NCI-H2227 (cell line): Measurements from ENCODE around the gene CCDC192.
"Not testable (repeated sequence)": the region's sequence is repeated elsewhere in the genome, so short reads cannot be mapped to it uniquely, and the experiment has no call there.

Experiments used
- DNase-seq: peaks from one replicate; lab custom pipeline; 2025; ENCODE audit not compliant: unreplicated experiment; lab: John Stamatoyannopoulos, UW

Gene CCDC192

DNA sequence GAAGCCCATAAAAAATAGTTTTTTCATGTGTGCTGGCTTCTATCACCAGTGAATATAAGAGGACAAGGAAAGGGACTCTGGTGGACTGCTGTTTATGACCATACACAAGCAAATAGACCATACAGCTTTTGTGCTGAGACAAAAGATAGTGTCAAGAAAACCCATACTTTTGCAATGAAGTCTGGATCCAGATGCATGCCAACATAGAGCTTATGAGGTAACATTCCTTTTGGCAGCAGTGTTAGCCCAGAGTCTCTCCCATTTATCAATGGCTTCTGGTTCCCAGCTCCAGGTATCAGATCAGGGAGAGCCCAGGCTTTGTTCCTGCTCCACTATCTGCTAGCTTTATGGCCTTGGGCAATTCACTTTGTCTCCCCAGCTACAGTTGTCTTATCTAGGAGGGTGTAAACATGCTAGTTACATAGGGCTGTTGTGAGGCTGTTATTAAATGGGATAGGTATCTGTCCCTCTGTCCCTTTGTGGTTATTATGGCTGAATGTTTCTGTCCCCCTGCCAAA lies 55.6 kb downstream of the CCDC192 start:
- no peak for DNase-seq

DNA sequence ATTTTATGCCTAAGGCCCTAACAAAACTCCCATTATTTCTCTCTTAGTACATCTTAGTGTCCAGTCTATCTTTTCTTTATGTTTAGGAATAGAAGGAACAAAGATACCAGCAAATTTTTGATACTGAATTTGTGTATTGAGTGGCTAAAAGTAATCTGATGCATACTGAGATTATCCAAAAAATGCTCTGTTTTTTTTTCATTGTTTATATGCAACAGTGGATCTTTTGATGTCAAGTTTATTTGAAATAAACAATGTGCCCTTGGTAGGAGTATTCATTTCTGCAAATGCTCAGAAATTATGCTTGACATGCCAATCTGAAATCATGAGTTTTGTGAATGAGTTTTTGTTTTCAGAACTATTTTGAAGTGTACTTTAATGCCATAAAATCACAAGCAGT lies 58.7 kb downstream of the CCDC192 start:
- DNase-seq = no peak

DNA sequence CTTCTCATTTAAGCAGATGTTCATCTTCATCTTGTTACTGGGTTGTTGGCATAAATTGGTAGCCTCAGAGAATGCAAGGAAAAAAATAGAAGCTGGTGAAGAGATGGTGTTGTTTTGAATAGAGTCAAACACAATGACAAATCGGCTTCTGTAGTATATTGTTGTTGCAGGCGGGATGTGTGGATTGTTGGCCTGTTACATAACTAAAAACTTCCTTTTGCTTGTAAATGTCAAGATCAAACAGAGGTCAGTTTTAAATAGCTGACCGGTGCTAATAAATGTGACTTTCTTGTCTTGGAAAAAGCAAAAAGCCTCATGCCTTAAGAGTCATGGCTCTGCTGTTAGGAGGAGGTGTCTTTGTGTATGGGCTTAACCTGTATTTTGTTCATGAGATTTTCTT lies 59.2 kb downstream of the CCDC192 start:
- no peak for DNase-seq

DNA sequence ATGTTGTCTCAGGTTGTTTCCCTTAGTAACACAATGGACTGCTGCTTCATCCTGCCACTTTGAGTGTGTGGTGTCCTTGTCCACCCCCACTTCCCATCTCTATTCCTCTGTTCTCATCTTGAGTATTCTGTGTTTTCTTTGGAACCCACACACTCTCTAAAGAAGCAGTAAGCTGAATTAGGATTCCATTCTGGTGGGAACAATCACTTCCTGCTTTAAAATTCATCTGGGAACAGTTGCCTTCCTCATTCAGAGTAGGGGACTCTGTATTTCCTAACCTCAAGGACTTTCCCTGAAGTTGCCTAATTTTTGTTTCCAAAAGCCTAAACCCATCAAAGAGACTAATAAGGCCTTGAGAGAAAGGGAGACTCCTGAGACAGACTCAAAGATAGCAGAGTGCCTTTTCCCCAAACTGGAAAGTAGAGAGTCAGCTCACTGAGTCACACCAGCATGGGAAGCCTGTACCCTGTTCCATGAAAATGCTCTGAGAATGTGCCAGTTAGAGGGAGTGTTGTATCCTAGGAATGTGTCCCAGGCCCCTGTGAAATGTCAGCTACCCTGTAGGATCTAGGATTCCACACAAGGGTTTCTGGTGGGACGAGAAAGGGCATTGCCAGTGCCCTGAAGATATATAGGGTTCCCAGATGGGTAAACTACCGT lies 63.6 kb downstream of the CCDC192 start:
- DNase-seq = no peak

DNA sequence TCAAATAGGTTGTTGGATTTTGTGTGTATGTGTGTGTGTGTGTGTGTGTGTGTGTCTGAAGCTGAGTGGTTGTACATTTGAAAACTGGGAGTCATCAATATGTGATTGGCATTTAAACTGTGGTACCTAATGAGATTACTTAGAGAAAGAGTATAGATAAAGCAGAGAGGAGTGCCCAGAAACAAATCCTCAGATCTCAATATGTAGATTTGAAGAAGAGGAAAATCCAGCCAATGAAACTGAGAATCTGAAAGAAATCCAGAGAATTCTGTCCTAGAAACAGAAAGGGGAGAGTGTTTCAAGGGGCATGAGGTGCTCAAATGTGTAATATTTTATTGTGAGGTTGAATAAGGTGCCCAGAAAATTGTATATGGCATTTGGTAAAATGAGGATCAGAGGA lies 66.2 kb downstream of the CCDC192 start:
- no peak for DNase-seq

DNA sequence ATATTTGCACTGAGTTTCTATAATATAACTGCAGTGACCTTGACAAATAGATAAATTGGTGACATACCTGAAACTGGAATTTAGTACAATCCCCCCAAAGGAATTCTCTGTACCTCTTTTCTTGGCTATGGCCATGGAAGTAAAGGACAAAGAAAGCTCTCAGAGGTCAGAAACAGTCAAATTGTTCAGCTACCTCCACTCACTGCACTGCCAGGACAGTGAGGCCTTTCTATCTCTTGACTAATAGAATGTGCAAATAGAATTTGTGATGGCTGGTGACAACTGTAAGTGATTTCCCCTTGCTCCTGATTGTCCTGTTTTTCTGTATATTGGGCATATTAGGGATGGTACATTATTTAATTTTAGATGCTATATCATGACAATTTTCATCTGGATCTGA lies 67.1 kb downstream of the CCDC192 start:
- DNase-seq = no peak

DNA sequence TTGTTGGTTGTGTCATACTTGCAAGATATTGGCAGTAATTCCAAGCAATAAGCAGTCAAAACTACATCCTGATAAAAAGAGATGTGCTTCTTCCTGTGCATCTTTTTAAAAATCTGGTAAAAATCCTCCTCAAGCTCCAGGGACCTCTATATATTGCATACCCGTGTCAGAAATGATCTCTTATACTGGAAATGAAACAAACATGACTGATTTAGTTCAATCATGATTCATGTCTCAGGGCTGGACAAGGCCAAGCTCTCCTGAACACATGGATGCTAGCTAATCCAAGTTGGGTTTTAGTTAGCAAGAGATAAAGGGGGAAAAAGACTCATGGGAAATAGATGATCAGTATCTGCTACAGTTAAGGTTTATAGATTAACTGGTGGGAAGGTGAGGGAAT lies 69.3 kb downstream of the CCDC192 start:
- no peak for DNase-seq

DNA sequence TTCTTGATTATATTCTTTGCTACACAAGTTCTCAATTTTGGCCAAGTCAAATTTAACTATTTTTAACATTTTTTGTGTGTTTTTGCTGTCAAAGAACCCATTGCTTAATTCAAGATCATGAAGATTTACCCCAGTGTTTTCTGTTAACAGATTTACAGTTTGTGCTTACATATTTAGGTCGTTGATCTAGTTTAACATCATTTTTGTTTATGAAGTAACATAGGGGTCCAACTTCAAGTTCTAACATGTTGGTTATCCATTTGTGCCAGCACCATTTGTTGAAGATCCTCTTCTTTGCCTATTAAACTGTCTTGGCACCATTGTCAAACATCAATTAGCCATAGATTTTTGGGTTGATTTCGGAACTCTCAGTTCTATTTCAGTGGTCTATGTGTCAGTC lies 71.0 kb downstream of the CCDC192 start:
- no peak for DNase-seq

DNA sequence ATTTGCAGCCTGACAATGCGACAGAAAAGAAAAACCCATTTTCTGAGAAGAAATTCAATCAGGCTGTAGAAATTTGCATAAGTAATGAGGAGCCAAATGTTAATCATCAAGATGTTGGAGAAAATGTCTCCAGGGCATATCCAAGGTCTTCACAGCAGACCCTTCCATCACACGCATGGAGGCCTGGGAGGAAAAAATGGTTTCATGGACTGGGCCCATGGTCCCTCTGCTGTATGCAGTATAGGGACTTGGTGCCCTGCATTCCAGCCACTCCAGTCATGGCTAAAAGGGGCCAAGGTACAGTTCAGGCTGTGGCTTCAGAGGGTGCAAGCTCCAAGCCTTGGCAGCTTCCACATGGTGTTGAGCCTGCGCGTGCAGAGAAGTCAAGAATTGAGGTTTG lies 73.3 kb downstream of the CCDC192 start:
- no peak for DNase-seq

DNA sequence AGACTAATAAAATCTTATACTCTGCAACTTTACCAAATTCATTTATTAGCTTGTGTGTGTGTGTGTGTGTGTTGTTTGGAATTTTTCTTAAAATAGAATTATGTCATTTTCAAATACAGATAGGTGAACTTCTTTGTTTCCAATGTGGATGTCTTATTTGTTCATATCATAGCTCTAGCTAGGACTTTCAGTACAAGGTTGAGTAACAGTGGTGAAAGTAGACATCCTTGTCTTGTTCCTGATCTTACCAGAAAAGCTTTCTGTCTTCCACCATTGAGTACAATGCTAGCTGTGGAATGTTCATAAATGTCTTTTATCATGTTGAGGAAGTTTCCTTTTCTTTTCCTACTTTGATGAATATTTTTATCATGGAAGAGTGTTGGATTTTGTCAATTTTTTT lies 74.8 kb downstream of the CCDC192 start:
- DNase-seq = no peak

DNA sequence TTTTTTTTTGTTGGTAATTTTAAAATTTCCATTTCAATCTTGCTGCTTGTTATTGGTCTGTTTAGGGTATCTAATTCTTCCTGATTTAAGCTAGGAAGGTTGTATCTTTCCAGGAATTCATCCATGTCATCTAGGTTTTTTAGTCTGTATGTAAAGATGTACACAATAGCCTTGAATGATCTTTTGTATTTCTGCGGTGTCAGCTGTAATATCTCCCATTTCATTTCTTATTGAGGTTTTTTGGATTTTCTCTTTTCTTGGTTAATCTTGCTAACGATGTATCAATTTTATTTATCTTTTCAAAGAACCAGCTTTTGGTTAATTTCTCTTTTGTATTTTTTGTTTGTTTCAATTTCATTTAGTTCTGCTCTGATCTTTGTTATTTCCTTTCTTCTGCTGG lies 79.3 kb downstream of the CCDC192 start:
- not testable (repeated sequence) for DNase-seq

DNA sequence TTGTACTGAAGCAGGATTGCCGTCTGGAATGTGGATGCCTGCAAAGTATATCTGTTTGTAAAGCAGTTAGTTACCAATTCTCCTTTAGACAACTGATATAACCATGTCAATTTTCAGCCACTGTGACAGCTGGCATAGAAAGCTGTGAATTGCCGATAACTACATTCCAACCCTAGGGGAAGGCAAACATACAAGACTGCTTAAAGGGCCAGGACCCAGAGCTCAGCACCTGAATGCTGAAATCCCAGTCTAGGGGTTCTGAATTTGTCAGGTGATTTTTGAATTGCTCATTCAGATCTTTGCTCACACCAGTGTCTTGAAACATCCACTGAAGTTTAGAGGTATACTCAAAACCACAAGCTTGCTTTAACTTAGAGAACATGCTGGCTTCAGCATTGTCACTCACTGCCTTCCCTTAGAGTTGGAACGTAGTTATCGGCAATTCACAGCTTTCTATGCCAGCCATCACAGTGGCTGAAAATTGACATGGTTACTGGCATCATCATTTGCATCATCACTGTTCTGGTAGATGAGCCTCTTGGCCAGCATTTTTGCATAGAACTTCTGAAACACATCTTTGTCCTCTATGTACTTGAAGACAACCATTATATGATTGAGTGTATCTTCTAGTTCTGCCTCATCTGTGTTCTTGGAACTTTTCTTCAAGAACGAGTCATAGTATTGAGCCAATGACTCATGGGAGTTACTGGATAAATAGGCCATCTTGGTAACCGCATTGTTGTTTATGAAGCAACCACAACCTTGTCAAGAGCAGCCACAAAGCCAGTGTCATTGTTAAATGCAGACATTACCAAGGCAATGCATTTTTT lies 82.1 kb downstream of the CCDC192 start:
- no peak for DNase-seq

DNA sequence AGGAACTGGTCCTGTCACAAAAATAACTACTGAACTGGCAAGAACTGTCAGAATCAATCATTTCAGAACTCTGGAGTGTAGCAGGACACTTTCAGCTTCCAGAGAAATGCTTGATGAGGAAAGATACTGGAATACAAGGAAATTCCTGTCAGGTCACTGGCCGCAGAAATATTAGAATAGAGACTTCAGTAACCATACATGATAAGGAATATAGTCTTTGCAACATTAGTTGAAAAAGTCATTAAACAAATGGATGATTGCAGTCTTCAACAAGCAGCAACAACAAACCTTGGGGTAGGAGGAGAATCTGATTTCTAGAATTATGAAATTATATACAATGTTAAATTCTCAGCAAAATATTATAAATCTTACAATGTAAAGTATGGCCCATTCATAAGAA lies 88.2 kb downstream of the CCDC192 start:
- DNase-seq = no peak

DNA sequence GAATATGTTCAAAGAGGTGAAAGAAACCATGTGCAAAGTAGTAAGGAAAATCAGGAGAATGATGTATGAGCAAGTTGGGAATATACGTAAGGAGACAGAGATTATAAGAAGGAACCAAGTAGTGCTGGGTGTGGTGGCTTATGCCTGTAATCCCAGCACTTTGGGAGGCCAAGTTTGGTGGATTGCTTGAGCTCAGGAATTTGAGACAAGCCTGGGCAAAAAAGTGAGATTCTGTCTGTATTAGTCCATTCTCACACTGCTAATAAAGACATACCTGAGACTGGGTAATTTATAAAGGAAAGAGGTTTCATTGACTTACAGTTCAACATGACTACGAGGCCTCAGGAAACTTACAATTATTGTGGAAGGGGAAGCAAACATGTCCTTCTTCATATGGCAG lies 88.7 kb downstream of the CCDC192 start:
- not testable (repeated sequence) for DNase-seq

DNA sequence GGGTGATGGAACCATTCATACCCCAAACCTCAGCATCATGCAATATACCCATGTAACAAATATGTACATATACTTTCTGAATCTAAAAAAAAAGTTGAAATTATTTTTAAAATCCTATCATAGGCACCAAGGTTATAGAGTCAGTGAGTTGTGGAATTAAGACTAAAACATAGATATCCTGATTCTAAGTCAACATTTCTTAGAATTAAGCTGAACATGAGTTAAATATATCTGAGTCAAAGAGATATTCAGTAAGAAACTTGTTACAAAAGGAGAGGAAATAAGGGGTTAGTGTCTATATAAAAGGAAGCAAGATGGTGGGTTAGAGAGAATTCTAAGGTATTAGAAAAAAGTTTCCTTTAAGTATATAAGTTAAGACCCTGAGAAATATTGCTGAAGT lies 89.9 kb downstream of the CCDC192 start:
- DNase-seq = no peak

DNA sequence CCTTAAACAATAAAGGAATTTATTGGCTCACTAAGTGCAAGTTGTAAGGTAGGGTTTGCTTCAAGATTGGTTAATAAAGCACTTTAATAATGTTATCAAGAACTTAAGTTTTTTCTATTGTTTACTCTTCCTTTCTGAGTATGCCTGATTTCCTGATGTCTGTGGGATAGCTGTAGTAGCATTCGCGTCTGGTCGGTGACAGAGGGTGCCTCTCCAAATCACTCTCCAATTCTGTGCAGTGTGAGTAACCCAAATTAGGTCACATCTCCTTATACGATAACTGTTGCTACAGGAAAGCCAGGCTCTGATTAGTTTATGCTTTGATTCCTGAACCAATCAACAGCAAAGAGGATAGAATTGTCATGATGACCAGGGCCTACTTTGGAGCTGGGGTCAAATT lies 90.7 kb downstream of the CCDC192 start:
- DNase-seq = no peak

DNA sequence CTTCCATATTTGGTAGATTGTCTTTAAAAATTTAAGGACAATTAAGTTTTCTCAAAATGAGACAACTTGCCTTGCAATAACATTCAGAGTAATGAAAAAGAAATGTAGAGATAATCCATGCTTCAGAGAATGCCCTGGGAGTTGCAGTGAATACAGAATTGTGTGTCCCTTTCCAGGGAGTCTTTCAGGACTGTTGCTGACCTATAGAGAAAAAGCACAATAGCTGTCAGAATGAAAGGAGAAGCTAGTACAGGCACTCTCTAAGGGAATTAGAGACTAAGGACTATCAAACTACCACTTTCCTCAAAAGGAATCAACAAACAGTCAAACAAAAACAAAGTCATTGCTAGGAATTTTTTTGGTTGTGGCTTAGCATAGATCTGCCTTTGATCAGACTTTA lies 93.0 kb downstream of the CCDC192 start:
- DNase-seq = no peak

DNA sequence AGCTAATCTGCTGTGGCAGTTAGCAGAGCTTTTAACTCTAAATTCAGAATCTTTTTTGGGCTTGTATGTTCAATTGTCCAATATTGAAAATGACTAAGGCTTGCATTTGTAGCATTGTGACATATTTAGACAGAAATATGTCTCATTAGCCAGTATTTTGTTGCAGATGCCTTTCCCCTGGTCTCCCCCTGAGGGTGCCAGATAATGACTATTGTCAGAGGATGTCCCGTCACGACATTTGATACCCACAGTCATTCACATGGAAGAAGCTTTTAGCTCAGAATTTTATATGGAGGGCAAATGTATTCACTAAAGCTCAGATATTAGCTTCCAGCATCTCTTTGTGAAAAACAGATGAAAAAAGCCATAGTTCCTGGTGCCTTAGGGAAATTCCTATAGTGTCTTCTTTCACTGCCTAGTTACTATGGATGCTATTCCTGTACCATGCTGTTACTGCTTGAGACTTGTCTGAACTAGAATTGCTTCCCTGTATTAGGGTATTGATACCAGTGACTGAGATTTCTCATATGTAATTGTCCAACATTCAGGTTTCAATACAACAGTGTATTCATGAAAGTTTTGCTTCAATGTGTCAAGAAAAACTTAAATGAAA lies 96.2 kb downstream of the CCDC192 start:
- no peak for DNase-seq

DNA sequence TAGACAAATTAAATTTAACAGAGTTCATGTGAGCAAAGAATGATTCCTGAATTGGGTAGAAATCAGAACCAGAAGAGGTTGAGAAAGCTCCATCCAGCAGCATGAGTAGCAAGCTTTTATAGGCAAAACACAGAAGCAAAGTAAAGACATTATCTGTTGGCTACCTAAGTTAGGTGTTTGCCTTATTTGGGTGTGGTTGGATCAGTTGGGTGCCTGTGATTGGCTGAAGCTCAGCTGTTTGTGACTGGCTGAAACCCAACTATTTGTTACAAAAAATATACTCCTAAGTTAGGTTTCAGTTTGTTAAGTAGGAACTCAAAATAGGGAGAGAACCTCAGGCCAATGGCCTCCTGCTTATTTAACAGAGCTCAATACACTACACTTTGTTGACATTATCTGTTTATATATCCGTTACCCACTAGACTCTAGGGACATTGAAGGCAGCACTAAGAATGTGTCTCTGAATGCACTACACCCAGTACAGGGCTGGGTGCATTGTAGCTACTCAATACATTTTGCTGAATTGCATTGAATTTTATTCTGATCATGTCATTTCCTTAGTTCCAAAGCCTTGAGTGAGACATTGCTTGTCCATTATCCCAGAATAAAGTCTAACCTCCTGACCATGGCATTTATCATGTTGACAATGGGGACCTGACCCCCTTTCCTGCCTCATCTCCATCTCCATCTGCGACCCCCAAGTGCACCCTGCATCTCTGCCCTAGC lies 98.7 kb downstream of the CCDC192 start:
- no peak for DNase-seq

DNA sequence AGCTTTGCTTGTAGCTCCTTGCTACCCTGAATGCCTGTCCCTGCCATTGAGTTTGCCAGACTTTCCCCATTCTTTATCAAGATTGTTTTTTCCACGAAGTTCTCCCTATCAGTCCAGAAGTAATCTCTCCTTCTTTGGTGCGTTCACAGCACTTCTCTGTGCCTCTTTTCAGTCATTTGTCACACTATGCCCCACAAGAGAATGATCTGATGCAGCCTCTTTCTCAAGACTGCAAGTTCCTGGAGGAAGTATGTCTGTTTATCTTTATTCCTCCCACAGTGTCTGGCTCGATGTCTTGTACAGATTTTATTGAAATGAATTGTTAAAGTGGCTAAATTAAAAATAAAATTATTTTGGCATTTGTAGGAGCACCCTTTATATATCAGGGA lies 99.3 kb downstream of the CCDC192 start:
- no peak for DNase-seq

DNA sequence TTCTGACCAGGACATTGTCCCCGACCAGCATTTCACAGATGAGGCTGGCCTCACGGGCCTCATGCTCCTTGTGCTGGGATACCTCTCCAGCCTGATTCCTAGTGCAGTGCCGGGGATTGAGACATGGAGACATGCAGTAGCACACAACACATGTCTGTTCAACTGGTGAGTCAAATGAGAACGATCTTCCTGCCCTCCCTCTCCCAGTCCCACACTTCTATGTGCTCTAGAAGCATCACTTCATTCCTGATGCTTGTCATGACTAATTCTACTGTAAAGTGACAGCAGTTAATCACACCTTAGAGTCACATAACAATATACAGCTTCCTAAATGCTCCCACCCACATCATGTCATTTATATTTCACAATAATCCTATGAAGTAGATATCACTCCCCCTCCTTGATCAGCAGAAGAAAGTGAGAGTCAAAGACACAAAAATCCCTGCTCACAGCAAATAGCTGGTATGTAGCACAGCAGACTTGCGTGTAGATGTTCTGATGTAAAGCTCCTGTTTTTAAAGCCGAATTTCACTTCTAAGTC lies 101.8 kb downstream of the CCDC192 start:
- DNase-seq = no peak
